PFSK-1 (cell line): Measurements from ENCODE around the gene ARHGEF26.

Experiments used
- POLR2AphosphoS5 ChIP-seq: IDR thresholded peaks from 2 replicates; pipeline ENCODE4 v1.6.1; 2012; ENCODE audit warnings: low read depth, mild to moderate bottlenecking, control low read depth, low read length, moderate library complexity
- REST ChIP-seq, 2 experiments: IDR thresholded peaks; 2 replicates each; pipeline versions ENCODE4 v1.6.1 to v1.8.0; 2011 to 2012; ENCODE audit warnings: low read depth in 2 of 2, low read length in 2 of 2, control low read depth in 1 of 2, inconsistent platforms in 1 of 2, mild to moderate bottlenecking in 1 of 2, moderate library complexity in 1 of 2; ENCODE audit not compliant: insufficient read depth in 1 of 2
- TAF1 ChIP-seq: IDR thresholded peaks from 2 replicates; pipeline ENCODE4 v1.6.1; 2012; ENCODE audit warnings: low read length, control low read depth, borderline replicate concordance; ENCODE audit not compliant: insufficient read depth

GRCh38 chr3:154086286-154086685, 34.9 kb upstream of the ARHGEF26 start:
- TF ChIP-seq POLR2AphosphoS5 (no peak), TAF1 (no peak), REST (IDR thresholded peaks at IDR 0.05; ENCODE audit: insufficient read depth in 1 of 2, low read depth in 2 of 2, low read length in 2 of 2) (no peak)
